CD4-positive, alpha-beta T cell treated with Interleukin-6 at 100 ng/mL for 8 hours (primary cell): ENCODE measurements around the gene RHBDD3.
A peak's percentile ranks its signal among the peaks of the same experiment; 100 is the strongest.

ENCODE experiments used
- DNase-seq: peaks from one replicate; pipeline ENCODE4 v3.0.0-alpha.2; 2020; ENCODE audit warnings: mixed read lengths, low spot score

RHBDD3 gene

DNA sequence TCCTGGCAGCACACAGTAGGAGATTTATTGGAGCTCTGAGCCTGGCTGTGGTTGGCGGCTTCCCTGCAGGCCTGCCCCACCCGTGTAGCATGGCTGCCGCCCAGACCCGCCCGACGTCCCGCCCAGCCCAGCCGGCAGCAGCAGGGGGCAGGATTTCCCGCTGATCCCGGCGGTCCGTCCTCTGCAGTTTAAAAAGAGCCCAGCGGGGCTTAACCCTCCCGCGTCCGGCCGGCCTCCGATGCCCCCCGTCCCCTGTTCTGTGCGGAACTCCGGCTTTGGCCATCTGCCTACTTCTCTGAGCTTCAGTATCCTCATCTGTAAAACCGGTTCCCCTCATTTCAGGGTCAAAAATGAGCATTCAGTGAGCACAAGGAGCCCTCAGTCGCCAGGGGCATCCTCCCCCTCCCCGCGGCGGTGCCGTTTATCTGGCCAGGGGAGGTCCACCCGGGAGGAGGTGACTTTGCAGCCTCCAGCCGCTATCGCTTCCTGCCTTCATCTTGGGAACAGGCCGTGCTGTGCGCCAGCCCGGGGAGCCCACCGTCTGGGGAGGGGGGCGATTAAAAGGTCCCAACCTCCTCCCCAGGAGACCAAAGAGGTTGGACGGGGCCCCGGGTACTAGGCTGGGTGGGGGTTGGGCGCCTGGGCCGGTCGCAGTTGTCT lies 38.5 kb upstream of the RHBDD3 start, which contains the start of gene GAS2L1:
GAS2L1 (plus strand) TSS at position 476 of the 660 bp plus-strand sequence. CDS start 1,456 bp downstream, outside the sequence.
- peak; percentile 22 for DNase-seq

DNA sequence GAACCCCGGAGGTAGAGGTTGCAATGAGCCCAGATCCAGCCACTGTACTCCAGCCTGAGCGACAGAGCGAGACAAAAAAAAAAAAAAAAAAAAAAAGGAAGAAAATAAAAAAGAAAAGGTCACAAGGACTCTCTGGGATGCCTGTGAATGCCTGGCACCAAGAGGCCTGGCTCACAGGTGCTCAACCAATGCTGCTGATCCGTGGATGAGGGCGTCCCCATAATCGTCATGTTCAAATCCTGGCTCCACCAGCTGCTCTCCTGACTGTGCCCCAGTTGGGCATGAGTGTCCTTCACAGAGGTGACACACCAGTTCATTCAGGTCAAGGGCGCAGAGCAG lies 38.0 kb upstream of the RHBDD3 start:
- DNase-seq, result no peak

DNA sequence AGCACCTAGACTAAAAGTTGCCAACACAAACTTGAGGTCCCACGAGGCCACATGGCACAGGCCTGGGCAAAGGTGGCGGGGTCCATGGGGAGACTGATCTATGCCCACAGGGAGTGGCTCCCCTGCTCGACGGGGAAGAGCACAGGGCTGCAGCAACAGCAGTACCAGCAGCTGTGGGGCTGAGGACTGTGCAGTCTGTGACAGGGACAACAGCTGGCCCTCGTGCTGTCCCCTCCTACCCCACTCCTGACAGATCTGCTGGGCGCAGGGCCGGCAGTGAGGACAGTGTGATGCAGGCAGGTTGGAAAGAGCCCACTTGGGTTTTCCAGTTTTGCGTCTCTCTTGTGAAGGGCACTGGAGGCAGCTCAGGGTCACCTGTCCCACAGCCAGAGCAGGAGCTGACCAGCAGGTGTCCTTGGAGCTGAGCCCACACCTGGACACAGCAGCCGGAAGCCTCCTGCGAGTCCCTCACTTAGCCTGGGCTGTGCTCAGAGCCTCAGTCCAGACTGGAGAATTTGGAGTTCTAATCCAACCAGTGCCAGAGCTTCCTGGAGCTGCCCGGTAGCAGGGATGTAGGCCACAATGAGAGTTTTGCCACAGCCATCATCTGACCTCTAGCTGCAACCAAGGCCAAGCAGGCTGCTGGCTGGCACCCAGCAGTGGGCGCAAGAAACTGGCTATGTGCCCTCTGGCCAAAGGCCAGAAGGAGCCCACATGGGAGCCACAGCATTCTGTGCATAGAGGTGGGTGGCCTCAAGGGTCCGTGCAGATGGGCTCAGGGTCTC lies 35.1 kb upstream of the RHBDD3 start:
- no peak for DNase-seq

DNA sequence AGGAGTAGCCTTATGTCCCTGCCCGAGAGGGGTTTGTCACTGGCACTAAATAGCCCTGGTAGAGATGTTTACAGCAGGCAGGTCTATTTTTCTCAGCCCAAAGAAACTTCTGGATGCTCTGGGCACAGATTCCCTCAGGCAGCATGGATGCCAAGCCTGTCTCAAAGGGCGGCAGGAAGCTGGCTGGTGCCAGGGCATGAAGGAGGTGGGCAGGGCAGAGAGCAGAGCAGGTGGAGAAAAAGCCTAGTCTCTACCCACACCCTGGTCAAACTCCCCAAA lies 34.6 kb upstream of the RHBDD3 start:
- DNase-seq, result no peak

DNA sequence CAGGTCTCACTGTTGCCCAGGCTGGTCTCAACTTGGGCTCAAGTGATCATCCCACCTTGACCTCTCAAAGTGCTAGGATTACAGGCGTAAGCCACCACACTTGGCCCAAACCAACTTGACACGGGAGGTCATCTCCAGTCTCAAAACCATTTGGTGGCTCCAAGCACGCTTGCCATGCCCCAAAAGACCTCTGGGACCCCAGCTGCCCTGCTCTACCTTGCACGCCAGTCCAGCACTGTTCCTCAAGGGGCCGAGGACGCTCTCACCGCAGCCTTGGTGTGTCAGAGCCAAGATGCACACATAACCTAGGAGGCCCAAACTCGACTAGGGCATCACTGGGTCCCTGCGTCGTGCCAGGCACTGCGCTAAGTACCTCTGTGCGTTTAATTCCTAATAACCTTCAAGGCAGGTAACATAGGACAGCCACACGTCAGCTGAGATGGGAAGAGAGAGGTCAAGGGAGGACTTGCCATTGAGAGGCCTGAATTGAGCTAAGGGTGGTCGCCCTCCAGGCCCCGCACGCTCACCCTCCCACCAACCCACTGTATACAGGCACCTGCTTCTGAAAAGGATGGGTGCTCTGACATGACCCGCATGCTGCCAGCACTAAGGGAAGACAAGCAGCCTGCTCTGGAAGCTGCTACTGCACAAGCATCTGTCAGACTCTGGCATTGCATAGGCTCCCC lies 34.1 kb upstream of the RHBDD3 start:
- no peak for DNase-seq

DNA sequence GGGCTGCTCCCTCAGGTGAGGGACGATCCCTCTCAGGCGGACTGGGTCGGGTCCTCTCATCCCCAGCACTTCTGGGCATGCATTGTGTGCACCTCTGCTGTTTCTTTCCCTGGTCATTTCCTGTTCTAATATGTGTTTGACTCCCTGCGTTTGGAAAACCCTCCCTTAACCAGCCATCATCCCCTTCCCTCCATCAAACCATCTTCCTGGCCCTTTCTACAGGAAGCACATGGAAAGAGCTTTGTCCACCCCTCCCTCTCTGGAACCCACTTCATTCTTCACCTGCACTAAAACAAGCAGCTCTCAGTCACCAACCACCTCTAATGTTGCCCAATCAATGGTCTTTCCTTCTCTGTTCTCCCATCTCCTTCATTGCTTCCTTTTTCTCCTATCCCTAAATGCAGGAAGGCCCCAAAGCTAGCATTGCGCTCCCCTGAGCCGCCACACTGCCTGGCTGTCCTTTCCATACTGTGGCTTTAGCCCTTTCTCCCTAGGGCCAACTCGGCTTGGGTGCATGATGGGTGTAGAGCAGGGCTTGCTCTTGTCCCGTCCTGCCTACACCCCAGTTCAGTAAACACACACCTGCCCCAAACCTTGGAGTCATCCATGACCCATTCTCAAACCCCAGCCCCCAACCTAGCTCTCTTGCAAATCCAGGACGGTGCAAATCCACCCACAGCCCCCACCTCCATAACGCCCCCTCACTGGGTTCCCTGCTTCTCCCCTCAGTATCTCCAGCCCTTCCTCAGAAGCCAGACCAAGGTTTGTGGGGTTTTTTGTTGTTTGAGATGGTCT lies 33.2 kb upstream of the RHBDD3 start:
- no peak for DNase-seq

DNA sequence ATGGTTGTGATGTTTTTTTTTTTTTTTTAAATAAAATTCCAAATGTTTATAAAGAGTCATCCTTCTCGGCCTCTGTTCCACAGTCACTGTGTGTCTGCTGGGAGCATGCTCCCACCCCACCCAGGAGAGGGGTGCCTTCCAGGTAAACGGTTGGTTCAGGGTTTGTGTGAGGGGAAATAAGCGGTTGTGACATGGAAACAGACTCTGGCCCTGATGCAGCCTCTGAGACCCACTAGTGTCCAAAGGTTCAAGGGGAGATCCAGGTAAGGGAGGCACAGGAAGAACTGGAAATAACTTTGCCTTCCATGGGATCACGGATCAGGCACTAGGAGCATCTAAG lies 32.7 kb upstream of the RHBDD3 start:
- DNase-seq, result no peak

DNA sequence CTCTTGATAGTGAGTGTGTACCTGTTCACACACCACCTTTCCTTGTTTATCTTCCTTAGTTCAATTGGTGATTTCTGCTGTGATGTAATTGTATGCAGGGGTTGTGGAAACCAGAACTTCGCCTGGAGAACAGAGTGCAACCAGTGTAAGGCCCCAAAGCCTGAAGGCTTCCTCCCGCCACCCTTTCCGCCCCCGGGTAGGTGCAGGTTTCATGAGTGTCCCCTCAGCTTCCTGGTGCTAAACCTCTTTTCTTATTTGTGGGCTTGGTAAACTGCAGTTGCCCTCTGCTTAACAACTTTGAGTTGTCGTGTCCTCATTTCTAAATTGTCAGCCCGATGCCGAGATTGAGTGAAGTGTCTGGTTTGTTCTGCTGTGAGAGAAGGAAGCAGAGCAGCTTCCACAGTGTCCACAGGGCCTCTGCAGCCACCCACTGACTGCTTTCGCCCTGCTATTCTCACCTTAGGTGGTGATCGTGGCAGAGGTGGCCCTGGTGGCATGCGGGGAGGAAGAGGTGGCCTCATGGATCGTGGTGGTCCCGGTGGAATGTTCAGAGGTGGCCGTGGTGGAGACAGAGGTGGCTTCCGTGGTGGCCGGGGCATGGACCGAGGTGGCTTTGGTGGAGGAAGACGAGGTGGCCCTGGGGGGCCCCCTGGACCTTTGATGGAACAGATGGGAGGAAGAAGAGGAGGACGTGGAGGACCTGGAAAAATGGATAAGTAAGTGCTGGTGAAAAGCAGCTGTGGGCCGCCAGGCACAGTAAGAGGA lies 31.5 kb upstream of the RHBDD3 start:
- no peak for DNase-seq

DNA sequence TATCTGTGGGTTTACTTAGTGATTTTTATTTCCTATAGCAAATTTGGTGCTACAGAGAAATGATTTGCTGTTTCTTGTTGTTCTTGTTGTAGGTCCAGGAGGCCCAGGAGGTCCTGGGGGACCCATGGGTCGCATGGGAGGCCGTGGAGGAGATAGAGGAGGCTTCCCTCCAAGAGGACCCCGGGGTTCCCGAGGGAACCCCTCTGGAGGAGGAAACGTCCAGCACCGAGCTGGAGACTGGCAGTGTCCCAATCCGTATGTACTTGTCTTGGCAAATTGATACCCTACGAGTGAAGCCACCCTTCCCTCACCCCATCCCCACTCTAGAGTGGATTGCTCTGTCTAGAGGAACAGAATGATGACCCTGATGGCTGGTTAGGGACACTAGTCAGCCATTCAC lies 30.9 kb upstream of the RHBDD3 start:
- DNase-seq, result no peak

DNA sequence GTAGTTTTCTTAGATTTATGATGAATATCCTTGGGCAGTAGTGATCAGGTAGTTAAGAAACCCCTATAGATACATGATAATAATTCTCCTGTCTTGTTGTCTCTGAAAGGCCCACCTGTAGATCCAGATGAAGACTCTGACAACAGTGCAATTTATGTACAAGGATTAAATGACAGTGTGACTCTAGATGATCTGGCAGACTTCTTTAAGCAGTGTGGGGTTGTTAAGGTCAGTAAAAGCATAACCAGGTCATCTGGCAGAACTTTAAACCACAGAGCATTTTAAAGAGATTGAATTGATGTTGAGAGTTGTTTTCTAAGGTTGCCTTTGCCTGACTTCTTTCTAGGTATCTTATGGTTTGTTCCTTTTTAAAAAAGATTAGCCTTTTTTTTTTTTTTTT lies 24.6 kb upstream of the RHBDD3 start:
- no peak for DNase-seq

DNA sequence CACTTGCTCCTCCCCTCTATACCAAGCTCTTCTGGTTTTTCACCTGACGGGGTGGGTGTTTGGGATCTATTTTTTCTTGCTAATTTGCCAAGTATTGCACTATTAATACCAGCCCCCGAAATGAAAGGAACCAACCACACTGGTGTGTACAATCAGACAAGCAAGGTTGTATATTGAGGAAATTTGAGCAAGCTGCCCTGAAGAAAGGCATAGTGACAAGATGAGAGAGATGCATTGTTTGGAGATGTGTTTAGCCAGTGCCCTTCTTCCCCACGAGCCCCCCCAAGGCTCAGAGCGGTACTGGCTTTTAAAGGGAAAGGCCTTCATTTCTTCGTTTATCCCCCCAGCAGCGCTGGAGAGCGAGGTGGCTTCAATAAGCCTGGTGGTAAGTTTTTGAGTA lies 23.4 kb upstream of the RHBDD3 start:
- no peak for DNase-seq

DNA sequence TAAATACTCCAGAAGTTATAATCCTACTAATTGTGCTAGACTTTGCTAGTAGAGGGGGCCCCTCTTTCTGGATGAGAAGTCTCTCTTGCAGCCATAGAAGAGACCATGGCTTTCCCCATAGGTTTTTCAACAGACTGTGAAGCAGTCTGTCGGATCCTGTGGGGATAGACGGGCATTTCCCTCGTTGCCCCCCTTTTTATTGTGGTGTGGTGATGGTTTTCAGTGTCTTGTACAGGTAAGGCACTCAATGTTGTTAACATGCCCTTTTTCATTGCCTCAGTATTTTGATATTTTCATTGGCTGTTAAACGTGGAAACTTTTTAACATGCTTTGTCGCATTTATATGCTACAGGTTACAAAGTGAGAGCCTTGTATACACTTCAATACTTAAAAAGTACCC lies 22.3 kb upstream of the RHBDD3 start:
- no peak for DNase-seq

DNA sequence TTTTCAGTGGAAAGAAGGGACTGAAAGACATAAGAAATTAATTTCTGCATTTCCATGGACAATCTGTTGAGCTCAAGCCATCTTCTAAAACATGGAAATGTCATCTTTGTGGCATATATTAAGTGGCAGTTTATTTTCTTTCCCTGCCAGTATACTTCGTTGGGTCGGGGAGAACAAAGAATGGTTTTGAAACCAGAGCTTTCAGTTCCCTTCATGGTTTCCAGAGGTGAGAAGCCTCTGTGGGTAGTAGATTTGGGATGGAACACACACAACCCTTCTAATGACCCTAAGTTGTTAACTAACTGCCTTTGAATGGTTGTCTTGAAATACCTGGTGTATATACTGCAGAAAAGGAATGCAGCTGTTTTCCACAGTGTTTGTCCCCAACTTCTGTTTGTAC lies 21.1 kb upstream of the RHBDD3 start:
- DNase-seq, result no peak

DNA sequence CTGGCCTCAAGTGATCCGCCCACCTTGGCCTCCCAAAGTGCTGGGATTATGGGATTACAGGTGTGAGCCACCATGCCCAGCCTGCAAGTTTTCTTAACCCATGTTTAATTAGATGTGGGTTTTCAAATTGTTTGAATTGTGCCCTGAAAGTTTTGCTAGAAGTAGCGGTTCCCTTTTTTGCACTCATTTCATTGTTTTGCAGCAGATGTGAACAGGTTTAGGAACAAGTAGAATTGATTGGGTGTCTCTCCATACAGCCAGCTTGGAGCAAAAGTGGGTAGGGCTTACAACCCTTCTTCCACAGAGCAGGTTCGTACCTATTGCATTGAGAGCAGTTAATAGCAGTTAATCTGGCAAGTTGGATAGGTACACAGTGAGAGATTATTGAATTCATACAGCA lies 16.4 kb upstream of the RHBDD3 start:
- DNase-seq, result no peak

DNA sequence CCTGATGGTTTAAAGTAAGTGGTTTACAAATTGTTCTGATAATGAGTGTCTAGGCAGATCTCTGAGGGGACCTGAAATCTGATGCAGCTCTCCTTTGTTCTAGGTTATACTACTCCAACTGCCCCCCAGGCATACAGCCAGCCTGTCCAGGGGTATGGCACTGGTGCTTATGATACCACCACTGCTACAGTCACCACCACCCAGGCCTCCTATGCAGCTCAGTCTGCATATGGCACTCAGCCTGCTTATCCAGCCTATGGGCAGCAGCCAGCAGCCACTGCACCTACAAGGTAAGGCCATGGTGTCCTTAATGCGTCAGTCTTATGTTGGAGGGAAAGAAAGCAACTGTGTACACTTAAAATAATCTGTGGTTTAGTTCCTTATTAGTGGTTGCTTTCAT lies 10.1 kb upstream of the RHBDD3 start:
- no peak for DNase-seq

DNA sequence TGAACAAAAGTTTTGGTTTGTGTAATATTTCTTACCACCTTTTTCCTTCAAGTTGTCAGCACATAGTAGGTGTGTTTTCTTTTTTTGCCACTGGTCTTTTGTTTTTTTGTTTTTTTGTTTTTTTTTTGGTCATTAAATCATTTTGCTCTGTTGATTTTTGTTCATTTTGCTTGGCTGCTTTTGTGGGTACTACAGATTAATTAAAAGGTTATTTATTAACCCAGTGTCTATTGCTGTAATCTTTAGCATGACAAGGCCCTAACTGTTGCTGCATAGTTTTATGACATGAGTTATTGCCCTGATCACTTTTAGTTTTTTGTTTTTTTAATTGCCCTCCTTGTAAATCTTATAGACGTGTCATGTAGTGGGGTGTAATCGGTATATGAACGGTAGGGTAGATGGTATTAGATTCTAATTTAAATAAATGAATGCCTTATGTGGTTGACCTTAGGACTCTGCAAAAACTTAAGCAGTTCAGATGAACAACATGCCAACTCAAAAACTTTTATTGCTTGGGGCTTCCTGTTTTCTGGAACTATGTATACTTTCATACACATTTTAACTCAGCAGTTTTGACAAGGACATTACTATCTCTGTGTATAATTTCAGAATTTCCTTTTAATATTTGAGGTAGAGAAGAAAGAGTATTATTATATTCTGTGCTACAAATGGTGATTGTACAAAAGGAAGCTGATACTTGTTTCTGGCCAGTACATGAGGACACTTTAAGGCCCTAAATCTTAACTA lies 8.2 kb upstream of the RHBDD3 start:
- no peak for DNase-seq

DNA sequence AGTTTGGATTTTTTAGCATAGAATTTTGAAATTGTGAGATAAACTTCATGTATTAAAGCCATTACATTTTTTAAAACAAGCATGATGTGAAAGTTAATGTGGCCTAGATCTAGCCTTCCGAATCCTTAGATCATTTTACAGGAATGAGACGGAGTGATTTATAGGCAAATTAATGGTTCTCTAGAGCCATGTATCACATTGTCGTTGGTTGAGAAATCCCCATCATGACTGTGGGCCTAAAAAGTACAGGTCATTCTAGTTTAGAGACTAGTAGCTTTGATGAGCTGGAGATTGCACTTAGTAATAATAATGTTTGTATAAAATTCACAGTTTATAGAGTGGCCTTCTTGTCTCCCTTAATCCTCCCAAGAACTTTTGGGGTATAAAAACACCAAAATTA lies 7.4 kb upstream of the RHBDD3 start:
- no peak for DNase-seq

DNA sequence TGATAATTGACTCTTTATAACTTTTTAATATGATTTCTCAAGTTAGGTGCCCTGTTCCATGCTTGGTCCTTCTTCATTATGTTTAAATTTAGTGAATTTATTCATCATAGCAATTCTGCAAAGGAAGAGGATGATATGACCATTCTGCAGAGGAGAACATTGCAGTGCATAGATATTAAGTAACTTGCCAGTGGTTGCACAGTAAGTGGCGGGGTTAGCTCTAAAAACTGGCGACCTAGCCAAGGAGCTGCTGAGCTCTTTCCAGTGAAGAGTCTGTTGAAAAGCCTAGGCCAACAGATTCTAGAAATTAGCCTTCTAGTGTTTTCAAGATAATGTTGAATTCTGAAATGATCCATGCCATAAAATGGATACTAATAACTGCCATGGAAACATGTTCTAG lies 4.8 kb upstream of the RHBDD3 start:
- no peak for DNase-seq

DNA sequence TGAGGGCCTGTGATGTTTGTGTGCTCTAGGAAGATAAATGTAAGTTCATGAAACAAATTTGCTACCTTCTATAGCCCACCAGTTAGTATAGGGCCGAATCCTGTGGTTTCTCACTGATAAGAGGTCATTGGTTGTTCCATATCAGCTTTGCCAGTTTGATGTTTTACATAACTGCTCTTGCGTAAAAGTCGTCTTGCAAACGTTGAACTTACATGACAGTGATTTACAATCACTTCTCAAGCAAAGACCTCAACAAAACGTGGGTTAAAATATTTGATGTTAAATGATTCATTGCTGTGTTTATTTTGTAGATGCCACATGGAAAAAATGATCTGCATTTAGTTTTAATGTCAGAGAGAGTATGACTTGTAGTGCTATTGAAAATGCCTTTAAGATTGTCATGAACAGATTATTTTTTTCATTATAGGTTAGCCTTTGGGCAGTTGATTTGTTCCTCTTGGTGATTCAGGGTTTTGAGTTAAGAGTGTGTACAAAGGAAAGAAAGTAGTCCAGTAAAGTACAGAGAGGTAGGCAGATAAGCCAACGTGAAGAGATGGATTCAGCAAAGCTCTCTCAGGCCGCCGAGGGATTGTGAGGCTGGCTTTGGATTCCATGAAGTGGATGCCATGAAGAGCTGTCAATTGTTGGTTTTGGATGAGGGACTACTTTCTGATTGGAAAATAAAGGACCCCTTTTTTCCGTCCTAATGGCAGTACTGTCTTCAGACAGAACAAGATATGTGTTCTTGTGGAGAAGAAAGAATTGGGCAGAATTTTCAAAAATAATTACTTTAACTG lies 2.9 kb upstream of the RHBDD3 start:
- DNase-seq, result no peak

DNA sequence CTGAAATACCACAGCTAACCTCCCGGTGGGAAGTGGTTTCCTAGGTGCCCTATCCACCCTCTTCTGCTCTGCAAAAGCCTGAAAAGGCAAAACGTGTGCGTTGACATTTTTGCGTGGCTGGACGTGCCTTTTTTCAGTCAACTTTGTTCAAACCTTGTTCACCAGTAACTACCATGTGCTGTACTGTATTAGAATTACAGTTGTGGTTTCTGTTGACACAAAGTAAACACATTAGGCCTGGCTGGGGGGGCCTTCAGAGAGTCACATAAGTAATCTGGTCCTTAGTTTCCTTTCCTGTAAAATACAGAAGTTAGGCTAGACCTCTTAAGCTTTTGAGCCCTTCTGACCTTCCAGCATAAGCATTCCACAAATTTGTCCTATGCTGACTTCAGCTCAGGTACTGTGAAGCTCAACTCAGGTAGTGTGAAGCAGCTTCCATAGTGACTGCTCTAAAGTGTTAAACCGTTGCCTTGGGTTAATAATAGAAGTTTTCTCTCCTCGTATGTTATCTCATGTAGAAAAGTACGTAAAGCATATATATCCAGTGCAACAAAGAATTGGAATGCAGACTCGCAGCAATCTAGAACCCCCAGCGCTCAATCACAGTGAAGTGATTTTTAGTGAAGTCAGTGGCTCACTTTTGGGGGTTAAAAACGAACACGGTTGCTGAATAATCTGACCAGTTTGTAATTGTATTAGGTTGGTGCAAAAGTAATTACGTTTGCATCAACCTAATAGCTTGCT lies 2.1 kb upstream of the RHBDD3 start:
- DNase-seq, result no peak
